CD4-positive, alpha-beta T cell treated with Interleukin-15 for 1 hour (primary cell): Measurements from ENCODE around the gene PLCB1.
"Not testable (repeated sequence)": the region's sequence is repeated elsewhere in the genome, so short reads cannot be mapped to it uniquely, and the experiment has no call there.

Source experiments
- DNase-seq: peaks from one replicate; pipeline ENCODE4 v3.0.0-alpha.2; 2020

Gene PLCB1

GRCh38 chr20:8635048-8635572, 503.0 kb downstream of the PLCB1 start:
- DNase-seq = no peak

GRCh38 chr20:8635837-8636236, 503.8 kb downstream of the PLCB1 start:
- no peak for DNase-seq

GRCh38 chr20:8639112-8639778, 507.2 kb downstream of the PLCB1 start:
- no peak for DNase-seq

GRCh38 chr20:8640461-8640860, 508.4 kb downstream of the PLCB1 start:
- no peak for DNase-seq

GRCh38 chr20:8642247-8642646, 510.2 kb downstream of the PLCB1 start:
- DNase-seq = no peak

- DNase-seq = not testable (repeated sequence)
These were observed 512.4 kb downstream of the PLCB1 start for GRCh38 chr20:8644468-8644867.

- no peak for DNase-seq
These were observed 513.3 kb downstream of the PLCB1 start for GRCh38 chr20:8645326-8645725.

- no peak for DNase-seq
These were observed 514.0 kb downstream of the PLCB1 start for GRCh38 chr20:8646033-8646441.

GRCh38 chr20:8646716-8647115, 514.6 kb downstream of the PLCB1 start:
- DNase-seq = no peak

GRCh38 chr20:8647961-8648441, 515.9 kb downstream of the PLCB1 start:
- no peak for DNase-seq

GRCh38 chr20:8648466-8648865, 516.4 kb downstream of the PLCB1 start:
- DNase-seq = no peak

- no peak for DNase-seq
These were observed 520.3 kb downstream of the PLCB1 start for GRCh38 chr20:8652396-8652795.

GRCh38 chr20:8654486-8654885, 522.4 kb downstream of the PLCB1 start:
- DNase-seq = no peak

- no peak for DNase-seq
These were observed 524.3 kb downstream of the PLCB1 start for GRCh38 chr20:8656335-8656734.

GRCh38 chr20:8657664-8658063, 525.6 kb downstream of the PLCB1 start:
- no peak for DNase-seq

GRCh38 chr20:8658103-8658502, 526.0 kb downstream of the PLCB1 start:
- no peak for DNase-seq

GRCh38 chr20:8661229-8661952, 529.3 kb downstream of the PLCB1 start:
- DNase-seq = no peak

GRCh38 chr20:8662433-8662954, 530.4 kb downstream of the PLCB1 start:
- no peak for DNase-seq

GRCh38 chr20:8663424-8663823, 531.4 kb downstream of the PLCB1 start:
- no peak for DNase-seq

- no peak for DNase-seq
These were observed 532.7 kb downstream of the PLCB1 start for GRCh38 chr20:8664778-8665177.

- DNase-seq = no peak
These were observed 535.2 kb downstream of the PLCB1 start for GRCh38 chr20:8667306-8667705.

GRCh38 chr20:8670207-8670892, 538.3 kb downstream of the PLCB1 start:
- no peak for DNase-seq

- no peak for DNase-seq
These were observed 538.8 kb downstream of the PLCB1 start for GRCh38 chr20:8670893-8671215.
